GM12892 (cell line): ENCODE data around the gene TTLL13.

Experiments
- DNase-seq: peaks from one replicate; pipeline ENCODE4 v3.0.0; 2011; ENCODE audit not compliant: insufficient read length
- FAIRE-seq: peaks from 2 replicates; lab custom pipeline; 2011; peaks lifted over from hg19 to GRCh38; lab: Jason Lieb, UNC
- POLR2A ChIP-seq: IDR thresholded peaks from 2 replicates; pipeline ENCODE4 v1.6.1; 2011; ENCODE audit warnings: low read depth, low read length, control low read depth
- POLR2AphosphoS5 ChIP-seq: IDR thresholded peaks from 2 replicates; pipeline ENCODE4 v1.6.1; 2011; ENCODE audit warnings: low read depth, low read length, control low read depth
- TAF1 ChIP-seq: IDR thresholded peaks from 2 replicates; pipeline ENCODE4 v1.6.1; 2011; ENCODE audit warnings: low read depth, mild to moderate bottlenecking, control low read depth, low read length, borderline replicate concordance

Gene TTLL13

GRCh38 chr15:90232196-90232595 is 17.2 kb upstream of the TTLL13 start:
- no peak for TF ChIP-seq POLR2A
- no peak for TF ChIP-seq TAF1
- no peak for TF ChIP-seq POLR2AphosphoS5
- FAIRE-seq = no peak
- DNase-seq = no peak

GRCh38 chr15:90232941-90233386 is 16.4 kb upstream of the TTLL13 start:
- DNase-seq = no peak
- no peak for FAIRE-seq
- no peak for TF ChIP-seq POLR2AphosphoS5
- TF ChIP-seq POLR2A = no peak
- TF ChIP-seq TAF1 = no peak

DNA sequence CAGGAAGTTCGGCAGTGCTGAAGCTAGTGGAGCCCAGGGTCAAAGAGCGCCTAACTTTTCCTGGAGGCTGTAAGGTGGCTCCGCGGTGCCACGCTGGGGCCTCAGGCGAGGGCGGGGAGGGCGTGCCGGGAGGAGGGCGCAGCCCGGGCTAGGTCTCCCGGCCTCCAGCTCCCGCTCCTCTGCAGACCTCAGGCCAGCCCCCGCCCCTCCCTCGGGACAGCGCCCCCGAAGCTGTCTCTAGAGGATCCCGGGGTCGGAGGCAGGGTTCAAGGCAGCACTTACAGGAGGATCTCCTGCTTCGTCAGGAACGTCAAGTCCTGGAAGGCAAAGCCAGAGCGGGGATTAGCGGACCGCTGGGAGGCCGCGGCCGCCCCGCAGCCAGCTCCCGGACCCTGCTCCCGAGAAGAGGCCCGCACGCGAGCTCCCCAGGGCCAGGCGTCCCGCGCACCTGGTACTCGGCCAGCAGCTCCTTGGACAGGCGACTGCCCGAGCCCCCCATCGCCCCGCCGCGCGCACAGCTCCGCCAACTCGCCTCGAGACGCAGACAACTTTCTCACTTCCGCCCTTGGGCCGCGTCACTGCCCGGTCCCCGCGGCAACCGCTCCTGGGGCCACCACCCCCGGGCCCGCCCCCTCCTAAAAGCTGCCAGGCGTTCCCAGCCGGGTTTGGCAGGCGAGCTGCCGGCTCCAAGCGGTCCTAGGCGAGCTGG is 15.8 kb upstream of the TTLL13 start, which contains the start of gene CIB1:
Gene CIB1, minus strand, starts transcription at position 555 of the 709 bp plus-strand sequence. Its CDS starts 56 bp downstream, at position 499.
- TF ChIP-seq POLR2AphosphoS5 (peak; percentile 40), POLR2A (peak; percentile 71; the same call in 1 of the 2 replicates), TAF1 (no peak)
- peak; percentile 96 for DNase-seq
- FAIRE-seq = peak; percentile 46

- FAIRE-seq (peak; percentile 94), DNase-seq (no peak)
- TF ChIP-seq POLR2AphosphoS5 (peak; percentile 77), TAF1 (no peak; the same call in 1 of the 2 replicates), POLR2A (peak; percentile 86)
Observed at GRCh38 chr15:90234096-90234988, 15.0 kb upstream of the TTLL13 start, which contains the start of gene GDPGP1. GDPGP1 (plus strand) TSS chr15:90234209; CDS start chr15:90240909, 6,700 bp downstream.

GRCh38 chr15:90239371-90239770 is 10.0 kb upstream of the TTLL13 start:
- FAIRE-seq (no peak), DNase-seq (no peak)
- no peak for TF ChIP-seq POLR2AphosphoS5
- no peak for TF ChIP-seq TAF1
- no peak for TF ChIP-seq POLR2A

DNA sequence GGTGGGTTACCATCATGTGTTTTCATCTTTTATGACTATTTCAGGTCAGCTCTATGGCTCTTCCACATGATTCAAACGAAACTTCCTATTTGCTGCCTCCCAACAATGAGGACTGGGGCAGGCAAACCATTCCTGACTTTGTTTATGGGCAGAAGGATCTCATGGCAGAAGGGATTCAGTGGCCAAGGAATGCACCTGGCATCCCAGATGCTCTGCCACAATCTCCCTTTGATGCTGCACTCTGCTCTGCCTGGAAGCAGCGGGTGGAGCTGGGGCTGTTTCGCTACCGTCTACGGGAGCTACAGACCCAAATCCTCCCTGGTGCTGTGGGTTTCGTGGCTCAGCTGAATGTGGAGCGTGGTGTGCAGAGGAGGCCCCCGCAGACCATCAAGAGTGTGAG is 8.5 kb upstream of the TTLL13 start:
- no peak for FAIRE-seq
- DNase-seq = no peak

GRCh38 chr15:90241343-90242192 is 7.8 kb upstream of the TTLL13 start:
- no peak for FAIRE-seq
- no peak for DNase-seq
- TF ChIP-seq POLR2AphosphoS5 = no peak
- no peak for TF ChIP-seq POLR2A
- no peak for TF ChIP-seq TAF1

More for the DNA sequence above, 8.5 kb upstream of the TTLL13 start:
- TF ChIP-seq POLR2A (no peak), TAF1 (no peak)

DNA sequence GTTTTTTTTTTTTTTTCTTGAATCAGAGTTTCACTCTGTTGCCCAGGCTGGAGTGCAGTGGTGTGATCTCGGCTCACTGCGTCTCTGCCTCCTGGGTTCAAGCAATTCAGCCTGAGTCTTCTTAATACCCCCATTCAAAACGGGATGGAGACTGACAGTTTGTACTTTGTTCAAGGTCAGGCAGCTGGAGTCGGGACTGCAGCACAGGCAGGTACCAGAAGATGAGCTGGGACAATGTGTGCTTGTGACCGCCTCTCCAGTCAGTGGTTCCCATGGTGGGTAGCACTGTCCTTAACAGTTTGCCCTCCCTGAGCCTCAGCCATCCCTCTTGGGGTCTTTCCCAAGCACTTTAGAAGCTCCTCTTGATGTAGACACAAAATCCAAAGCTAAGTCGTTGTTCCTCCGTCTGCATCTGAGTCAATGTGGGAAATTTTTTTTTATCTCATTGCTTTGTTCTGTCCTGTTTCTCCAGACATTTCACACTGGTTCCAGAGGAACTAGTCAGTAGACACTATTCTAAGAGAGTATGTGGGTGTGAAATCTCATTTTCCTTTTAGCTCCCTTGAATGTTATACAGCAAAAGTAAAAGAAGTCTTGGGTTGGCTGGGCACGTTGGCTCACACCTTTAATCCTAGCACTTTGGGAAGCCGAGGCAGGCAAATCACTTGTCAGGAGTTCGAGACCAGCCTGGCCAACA is 5.3 kb upstream of the TTLL13 start:
- FAIRE-seq (no peak), DNase-seq (no peak)
- TF ChIP-seq POLR2AphosphoS5 = no peak
- no peak for TF ChIP-seq TAF1
- TF ChIP-seq POLR2A = no peak

DNA sequence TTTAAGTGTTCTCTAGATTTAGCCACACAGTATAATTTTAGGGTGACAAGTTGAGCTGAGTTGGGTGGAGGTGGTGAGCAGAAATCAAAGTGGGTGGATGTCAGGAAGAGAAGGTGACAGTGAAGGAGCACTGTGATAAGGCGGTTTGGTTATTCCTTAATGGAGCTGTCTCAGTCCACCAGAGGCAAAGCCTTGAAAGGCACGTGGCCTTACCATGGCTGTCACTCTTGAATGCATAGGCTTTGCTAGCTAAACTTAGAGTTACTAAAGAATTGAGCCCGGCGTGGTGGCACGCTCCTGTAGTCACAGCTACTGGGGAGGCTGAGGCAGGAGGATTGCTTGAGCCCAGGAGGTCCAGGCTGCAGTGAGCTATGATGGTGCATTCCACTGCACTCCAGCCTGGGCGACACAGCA is 560 bp upstream of the TTLL13 start:
- DNase-seq (no peak), FAIRE-seq (no peak)
- TF ChIP-seq TAF1 (no peak), POLR2A (no peak), POLR2AphosphoS5 (no peak)

DNA sequence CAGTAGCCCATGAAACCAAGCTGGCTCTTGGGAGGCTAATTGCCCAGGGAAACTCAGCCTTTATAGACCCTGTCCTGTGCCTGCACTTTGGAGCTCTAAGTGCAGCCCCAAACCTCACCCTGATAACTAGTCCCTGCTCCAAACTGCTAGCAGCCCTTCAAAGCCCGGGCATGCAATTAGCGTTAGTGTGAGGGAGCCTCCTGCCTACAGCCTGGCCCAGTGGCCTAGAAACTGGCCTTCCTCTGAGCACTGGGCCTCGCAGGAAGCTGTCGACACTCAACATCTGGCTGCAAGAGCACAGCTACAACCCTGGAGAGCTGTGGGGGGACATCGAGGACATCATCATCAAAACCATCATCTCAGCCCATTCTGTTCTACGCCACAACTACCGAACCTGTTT is 8.4 kb downstream of the TTLL13 start:
- no peak for DNase-seq
- no peak for FAIRE-seq
- TF ChIP-seq POLR2AphosphoS5 (no peak), POLR2A (no peak), TAF1 (no peak)
